HEK293 (cell line): ENCODE data around the gene SRBD1.

Source experiments
- HOXA7 ChIP-seq: sonication (generic); formaldehyde crosslinking; IDR thresholded peaks from 2 replicates; pipeline ENCODE4 v1.8.1; 2022; ENCODE audit warnings: missing genetic modification reagents, borderline replicate concordance
- KLF16 ChIP-seq: fragments of 450-650 bp; formaldehyde crosslinking; IDR thresholded peaks from 2 replicates; pipeline ENCODE4 v1.5.1; 2017; ENCODE audit warnings: missing biosample characterization, missing genetic modification characterization
- RBAK ChIP-seq: fragments of 450-650 bp; formaldehyde crosslinking; IDR thresholded peaks from 2 replicates; pipeline ENCODE4 v1.5.1; 2016; ENCODE audit warnings: missing biosample characterization, missing genetic modification characterization
- REST ChIP-seq: fragments of 450-650 bp; formaldehyde crosslinking; IDR thresholded peaks from 2 replicates; pipeline ENCODE4 v1.5.1; 2016; ENCODE audit warnings: missing biosample characterization, missing genetic modification characterization
- ZBTB21 ChIP-seq: fragments of 450-650 bp; formaldehyde crosslinking; IDR thresholded peaks from 2 replicates; pipeline ENCODE4 v1.5.1; 2017; ENCODE audit warnings: missing biosample characterization, missing genetic modification characterization
- ZNF530 ChIP-seq: fragments of 450-650 bp; formaldehyde crosslinking; IDR thresholded peaks from 2 replicates; pipeline ENCODE4 v1.5.1; 2016; ENCODE audit warnings: low read depth, missing biosample characterization, missing genetic modification characterization
- ZNF596 ChIP-seq: fragments of 450-650 bp; IDR thresholded peaks from 2 replicates; pipeline ENCODE4 v1.5.0; 2018; ENCODE audit warnings: missing biosample characterization, mild to moderate bottlenecking, missing genetic modification characterization, moderate library complexity
- ZNF660 ChIP-seq: fragments of 450-650 bp; IDR thresholded peaks from 2 replicates; pipeline ENCODE4 v1.5.1; 2018; ENCODE audit warnings: missing biosample characterization, mild to moderate bottlenecking, missing genetic modification characterization
- ZNF747 ChIP-seq: fragments of 450-650 bp; formaldehyde crosslinking; IDR thresholded peaks from 2 replicates; pipeline ENCODE4 v1.5.1; 2016; ENCODE audit warnings: missing biosample characterization, missing genetic modification characterization
- ZSCAN30 ChIP-seq: fragments of 450-650 bp; IDR thresholded peaks from 2 replicates; pipeline ENCODE4 v1.5.1; 2018; ENCODE audit warnings: missing biosample characterization, mild to moderate bottlenecking, missing genetic modification characterization, moderate library complexity
- TF ChIP-seq, protein P1 (sequence below): fragments of 450-650 bp; formaldehyde crosslinking; IDR thresholded peaks from 2 replicates; pipeline ENCODE4 v1.5.1; 2016; ENCODE audit warnings: missing biosample characterization, missing genetic modification characterization

GRCh38 chr2:45452866-45453265 is 158.2 kb downstream of the SRBD1 start:
- TF ChIP-seq, protein P1, sequence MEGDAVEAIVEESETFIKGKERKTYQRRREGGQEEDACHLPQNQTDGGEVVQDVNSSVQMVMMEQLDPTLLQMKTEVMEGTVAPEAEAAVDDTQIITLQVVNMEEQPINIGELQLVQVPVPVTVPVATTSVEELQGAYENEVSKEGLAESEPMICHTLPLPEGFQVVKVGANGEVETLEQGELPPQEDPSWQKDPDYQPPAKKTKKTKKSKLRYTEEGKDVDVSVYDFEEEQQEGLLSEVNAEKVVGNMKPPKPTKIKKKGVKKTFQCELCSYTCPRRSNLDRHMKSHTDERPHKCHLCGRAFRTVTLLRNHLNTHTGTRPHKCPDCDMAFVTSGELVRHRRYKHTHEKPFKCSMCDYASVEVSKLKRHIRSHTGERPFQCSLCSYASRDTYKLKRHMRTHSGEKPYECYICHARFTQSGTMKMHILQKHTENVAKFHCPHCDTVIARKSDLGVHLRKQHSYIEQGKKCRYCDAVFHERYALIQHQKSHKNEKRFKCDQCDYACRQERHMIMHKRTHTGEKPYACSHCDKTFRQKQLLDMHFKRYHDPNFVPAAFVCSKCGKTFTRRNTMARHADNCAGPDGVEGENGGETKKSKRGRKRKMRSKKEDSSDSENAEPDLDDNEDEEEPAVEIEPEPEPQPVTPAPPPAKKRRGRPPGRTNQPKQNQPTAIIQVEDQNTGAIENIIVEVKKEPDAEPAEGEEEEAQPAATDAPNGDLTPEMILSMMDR (tag by site-specific recombination) = no peak
- no peak for TF ChIP-seq ZBTB21 (tag by site-specific recombination)
- TF ChIP-seq ZNF530 (tag by site-specific recombination) = no peak
- TF ChIP-seq ZNF660 (tag by site-specific recombination) = no peak
- TF ChIP-seq ZSCAN30 (tag by site-specific recombination) = no peak
- no peak for TF ChIP-seq KLF16 (tag by site-specific recombination)
- no peak for TF ChIP-seq REST (tag by site-specific recombination)
- no peak for TF ChIP-seq ZNF747 (tag by site-specific recombination)
- TF ChIP-seq ZNF596 (tag by site-specific recombination) = no peak
- TF ChIP-seq HOXA7 = no peak
- TF ChIP-seq RBAK (tag by site-specific recombination) = no peak
